NCI-H2227 (cell line): ENCODE data around the gene NBPF20.
A peak's percentile ranks its signal among the peaks of the same experiment; 100 is the strongest.
"Not testable (repeated sequence)": the region's sequence is repeated elsewhere in the genome, so short reads cannot be mapped to it uniquely, and the experiment has no call there.

ENCODE experiments used
- DNase-seq: peaks from one replicate; lab custom pipeline; 2025; ENCODE audit not compliant: unreplicated experiment; lab: John Stamatoyannopoulos, UW

Gene NBPF20, protein sequence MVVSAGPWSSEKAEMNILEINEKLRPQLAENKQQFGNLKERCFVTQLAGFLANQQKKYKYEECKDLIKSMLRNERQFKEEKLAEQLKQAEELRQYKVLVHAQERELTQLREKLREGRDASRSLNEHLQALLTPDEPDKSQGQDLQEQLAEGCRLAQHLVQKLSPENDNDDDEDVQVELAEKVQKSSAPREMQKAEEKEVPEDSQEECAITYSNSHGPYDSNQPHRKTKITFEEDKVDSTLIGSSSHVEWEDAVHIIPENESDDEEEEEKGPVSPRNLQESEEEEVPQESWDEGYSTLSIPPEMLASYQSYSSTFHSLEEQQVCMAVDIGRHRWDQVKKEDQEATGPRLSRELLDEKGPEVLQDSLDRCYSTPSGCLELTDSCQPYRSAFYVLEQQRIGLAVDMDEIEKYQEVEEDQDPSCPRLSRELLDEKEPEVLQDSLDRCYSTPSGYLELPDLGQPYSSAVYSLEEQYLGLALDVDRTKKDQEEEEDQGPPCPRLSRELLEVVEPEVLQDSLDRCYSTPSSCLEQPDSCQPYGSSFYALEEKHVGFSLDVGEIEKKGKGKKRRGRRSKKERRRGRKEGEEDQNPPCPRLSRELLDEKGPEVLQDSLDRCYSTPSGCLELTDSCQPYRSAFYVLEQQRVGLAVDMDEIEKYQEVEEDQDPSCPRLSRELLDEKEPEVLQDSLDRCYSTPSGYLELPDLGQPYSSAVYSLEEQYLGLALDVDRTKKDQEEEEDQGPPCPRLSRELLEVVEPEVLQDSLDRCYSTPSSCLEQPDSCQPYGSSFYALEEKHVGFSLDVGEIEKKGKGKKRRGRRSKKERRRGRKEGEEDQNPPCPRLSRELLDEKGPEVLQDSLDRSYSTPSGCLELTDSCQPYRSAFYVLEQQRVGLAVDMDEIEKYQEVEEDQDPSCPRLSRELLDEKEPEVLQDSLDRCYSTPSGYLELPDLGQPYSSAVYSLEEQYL (N-terminal part only)

DNA sequence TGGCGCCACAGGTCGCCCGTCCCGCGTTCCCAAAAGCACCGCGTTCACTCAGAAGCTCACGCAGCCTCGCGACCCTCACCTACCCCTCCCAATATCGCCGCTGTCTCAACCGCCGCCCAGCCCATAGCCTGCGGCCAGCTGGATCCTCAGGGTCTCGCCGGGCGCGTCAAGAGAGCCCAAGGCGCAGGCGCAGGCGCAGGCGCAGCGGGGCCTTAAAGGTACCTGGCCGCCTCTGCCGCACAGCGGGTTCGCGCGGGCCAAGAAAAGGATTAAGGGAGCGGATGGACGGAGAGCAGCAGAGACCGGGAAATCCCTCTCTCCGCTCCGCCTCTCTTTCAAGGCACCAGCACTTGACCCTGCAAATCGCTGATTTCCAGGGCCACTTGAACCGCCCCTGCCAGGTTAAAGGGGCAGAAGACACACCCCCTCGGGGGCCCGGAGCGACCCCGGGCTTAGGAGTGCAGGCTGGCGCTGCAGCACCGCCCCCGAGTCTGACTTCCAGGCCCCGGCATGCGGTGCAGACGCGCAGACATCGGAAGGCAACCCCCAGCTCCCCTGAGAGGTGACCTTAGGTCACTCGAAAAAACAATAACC, at the start of gene NBPF20:
NBPF20 (minus strand) TSS at position 168 of the 594 bp plus-strand sequence. CDS start 20,331 bp downstream, outside the sequence.
- peak; percentile 88 for DNase-seq

DNA sequence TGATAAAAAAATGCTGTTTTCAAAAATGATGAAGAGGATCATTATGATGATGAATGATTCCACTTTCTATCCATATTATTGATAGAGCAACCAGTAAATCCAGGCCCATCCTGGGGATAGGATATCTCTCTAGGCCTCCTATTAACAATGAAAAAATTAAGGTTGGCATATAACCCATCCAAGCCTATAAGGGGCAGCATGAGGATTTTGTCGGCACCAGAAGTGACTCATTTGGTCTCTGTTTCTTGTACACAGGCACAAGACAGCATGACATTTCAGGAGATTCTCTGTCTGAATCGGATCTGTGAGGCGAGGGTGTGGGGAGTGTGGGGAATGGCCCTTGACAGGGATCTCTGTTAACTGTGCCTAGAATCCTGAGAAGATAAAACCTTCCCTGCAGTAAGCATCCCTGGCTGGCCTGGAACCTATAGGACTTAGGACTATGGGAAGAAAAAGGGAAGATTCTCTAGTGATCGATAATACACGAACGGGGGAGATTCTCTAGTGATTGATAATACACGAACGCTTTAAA, 49.5 kb upstream of the NBPF20 start:
- DNase-seq: not testable (repeated sequence)

DNA sequence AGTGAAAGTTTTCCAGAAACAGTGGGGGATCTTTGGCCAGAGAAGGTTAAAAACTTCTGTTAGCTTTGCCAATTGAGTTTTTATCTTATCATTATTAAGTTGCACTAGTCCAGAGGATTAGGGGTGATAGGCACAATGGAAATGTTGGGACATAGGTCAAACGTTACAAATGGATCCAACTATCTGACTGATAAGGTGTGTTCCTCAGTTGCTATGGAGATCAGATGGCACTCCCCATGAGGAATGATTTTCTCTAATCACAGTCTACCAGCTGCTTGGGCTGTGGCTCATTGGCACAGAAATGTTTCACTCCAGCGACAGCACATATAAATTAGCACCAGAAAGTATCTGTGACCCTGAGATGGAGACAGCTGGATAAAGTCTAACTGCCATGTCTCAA, 47.3 kb upstream of the NBPF20 start:
- not testable (repeated sequence) for DNase-seq

DNA sequence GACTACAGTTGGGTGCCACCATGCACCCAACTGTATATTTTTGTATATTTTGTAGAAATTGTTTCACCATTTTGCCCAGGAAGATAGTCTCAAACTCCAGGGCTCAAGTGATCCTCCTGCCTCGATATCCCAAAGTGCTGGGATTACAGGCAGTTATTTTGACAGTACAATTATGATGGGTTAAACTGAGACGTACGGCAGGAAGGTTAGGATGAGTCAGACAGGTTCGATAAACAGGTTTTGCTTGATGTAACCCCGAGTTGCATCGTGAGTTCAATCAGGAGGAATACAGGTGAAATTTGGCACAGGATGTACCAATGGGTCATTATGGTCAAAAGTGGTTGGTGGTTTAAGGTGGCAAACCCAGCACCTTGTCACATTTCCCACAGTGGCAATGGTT, 46.0 kb upstream of the NBPF20 start:
- DNase-seq: not testable (repeated sequence)

DNA sequence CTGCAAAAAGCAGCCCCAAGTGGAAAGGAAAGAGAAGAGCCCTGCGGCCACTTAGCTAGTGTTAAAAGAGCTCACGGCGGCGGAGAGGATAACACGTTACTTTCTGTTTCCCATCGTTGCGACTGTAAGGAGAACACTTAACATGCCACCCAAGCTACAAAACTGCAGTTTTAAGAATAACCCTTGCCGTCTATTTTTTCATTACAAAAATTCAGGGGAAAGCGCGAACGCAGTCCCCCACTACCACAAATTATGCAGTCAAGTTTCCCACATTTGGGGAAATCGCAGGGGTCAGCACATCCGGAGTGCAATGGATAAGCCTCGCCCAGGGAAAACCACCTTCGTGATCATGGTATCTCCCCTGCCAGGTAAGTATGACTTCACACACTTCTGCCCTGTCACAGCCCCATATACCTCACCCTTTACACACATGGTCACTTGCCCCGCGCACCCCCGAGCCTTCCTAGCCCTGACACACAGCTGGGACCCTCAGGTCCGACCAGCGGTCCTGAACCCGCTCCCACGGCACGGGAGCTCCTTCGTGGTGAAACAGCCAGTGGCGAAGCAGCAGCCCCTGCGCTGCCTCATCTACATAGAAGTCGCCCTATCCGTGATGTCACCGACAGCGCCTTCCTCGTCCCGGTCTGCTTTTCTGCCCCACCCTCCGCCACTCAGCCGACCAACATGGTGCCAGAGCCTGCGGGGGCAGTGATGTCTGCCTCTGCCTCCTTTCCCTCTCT, 40.2 kb upstream of the NBPF20 start:
- DNase-seq: peak; percentile 64

DNA sequence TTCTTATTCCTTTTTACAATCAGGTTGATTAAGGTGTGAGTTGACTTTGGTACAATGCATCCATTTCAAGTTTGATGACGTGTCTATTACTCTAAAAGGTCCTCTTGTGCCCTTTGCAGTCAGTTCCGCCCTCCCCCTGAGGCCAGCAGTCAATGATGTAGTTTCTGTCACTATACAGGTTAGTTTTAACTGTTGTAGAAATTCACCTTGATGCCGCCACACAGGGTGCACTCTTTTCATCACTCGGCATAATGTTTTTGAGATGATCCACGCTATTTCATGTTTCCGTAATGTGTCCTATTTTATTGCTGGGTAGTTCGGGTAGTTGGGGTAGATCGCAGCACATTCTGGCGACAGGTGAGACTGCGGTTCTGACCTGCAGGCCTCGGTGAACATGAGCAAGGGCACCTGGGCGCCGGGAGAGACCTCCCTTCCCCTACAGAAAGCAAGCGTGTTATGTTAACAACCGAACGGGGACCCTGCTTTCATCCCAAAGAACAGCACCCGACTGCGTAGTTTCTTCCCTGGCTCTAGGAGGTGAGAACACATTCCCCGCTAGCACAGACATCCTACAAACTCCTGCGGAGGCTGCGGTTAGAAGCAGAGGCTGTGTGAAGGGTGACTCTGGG, 39.4 kb upstream of the NBPF20 start:
- not testable (repeated sequence) for DNase-seq

DNA sequence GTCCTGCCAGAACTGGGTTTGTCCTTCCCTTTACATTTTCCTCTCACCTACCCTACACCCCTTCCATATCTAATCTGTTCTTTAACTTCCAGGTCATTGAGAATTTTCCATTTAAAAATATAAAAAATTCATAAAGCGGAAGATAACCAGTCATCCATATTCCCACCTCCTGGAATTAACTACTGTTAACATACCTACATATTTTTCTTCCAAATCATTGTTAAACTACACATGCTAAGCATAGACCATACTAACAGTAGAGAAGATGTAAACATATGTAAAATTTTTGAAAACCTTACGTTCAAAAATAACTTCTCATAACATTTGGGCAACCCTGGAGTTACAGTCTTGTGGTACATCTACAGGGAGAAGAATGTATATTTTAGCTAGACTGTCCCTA, 38.6 kb upstream of the NBPF20 start:
- DNase-seq: not testable (repeated sequence)

DNA sequence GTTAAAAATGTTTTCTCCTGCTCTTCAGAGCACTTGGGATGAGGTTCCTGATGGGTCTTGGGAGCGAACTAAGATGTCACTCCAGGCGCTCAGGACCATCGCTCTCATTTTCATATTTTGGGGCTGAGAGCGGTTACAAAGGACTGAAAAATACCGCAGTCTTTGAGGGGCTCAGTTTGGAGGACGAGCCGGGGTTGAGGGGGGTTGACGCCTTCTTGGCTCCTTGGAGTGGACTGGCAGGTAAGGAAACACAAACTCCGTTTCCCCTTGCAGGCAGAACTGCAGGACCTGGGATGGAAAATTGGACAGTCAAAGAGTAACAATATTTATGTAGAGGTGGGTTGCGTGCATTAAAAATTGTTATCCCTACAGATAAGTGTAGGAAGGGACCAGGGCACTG, 35.3 kb upstream of the NBPF20 start:
- DNase-seq: not testable (repeated sequence)

DNA sequence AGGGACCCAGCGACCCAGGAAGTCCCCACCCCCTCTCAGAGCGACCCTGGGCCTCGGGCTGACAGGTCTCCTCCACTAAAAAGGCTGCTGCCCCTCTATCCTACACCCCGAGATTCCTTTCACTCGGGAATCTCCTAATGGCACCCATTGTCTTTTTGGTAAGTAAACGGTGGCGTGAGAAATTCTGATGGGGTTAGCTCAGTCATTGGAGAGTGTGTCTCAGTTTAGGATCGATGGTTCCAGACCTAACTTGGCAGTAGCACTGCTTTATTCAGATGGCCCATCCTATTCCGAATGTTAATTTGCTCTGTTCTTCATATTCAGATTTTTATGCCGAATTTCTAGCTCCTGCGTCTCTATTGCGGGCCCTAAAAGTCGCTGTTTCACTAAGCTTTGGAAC, 34.6 kb upstream of the NBPF20 start:
- DNase-seq: not testable (repeated sequence)

DNA sequence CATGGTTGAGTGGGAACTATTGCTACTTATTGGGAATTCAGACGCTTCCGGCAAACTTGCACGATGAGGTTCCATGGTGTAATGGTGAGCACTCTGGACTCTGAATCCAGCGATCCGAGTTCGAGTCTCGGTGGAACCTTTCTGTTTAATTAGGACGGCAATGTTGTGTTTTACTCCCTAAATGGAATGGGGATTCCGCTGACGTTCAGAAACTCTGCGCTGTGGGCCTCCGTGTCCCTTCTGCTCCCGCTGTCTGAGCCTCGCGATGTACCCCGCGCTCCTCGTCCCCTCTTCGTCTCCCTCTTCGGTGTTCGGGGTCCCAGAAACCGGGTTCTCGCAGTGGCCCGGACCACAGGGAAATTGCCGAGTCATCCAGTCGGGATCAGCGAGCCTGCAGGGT, 34.2 kb upstream of the NBPF20 start:
- DNase-seq: not testable (repeated sequence)

DNA sequence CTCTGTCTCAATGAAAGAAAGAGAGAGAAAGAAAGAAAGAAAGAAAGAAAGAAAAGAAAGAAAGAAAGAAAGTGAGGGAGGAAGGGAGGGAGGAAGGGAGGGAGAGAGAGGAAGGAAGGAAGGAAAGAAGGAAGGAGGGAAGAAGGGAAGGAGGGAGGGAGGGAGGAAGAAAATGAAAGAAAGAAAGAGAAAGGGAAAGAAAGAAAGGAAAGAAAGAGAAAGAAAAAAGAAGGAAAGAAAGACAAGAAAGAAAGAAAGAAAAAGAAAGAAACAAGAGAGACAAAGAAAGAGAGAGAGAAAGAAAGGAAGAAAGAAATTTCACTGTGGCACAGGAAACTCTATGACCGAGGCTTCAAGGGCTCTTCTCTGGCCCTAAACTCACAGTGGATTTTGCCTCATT, 33.7 kb upstream of the NBPF20 start:
- not testable (repeated sequence) for DNase-seq

DNA sequence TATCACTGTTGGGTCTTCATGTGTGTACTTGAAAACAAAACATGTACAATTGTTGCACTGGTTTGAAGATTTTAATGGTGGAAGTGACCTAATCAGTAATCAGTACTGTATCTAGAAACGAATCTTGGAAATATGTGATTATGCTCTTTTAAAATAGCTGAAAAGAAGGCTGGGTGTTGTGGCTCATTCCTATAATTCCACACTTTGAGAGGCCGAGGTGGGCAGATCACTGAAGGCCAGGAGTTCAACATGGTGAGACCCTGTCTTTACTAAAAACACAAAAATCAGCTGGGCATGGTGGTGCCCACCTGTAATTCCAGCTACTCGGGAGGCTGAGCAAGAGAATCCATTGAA, 29.4 kb upstream of the NBPF20 start:
- not testable (repeated sequence) for DNase-seq

DNA sequence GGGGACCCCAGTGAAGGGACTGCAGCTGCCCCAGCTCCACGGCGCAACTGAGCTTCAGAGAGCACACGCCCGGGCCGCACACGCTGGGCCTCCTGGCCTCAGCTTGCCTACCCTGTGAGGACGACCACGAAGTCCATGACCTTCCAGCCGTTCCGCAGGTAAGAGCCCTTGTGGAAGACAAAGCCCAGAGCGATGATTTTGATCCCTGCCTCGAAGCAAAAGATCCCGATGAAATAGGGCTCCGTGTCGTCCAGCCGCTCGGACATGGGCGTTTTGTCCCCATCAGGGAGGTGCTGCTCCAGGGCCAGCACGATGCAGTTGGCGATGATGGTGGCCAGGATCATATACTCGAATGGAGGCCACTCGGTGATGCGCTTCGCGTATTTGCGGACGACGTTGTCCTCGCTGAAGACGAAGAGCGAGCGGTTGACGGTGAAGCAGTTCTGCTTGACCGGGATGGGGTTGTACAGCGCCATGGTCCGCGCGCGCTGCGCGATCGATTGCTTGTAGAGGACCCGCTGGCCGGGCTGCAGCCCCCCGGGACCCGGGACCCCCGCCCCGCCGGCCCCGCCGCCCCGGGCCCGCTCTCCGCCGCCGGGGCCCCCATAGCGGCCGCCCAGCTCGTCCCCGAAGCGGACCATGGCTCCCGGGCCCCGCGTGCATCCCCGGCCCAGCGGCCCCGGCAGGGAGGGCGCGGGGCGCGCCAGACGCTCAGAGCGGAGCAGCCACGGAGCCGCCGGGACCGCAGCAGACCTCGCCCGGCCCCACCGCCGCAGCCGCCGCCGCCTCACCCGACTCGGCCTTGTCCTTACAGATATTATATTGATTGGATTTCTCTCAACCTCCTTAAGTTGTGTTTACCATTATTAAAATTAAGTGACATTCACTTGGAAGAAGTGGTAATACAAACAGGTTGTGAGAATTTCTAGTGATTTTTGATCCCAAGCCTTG, 28.7 kb upstream of the NBPF20 start:
- DNase-seq: not testable (repeated sequence)

DNA sequence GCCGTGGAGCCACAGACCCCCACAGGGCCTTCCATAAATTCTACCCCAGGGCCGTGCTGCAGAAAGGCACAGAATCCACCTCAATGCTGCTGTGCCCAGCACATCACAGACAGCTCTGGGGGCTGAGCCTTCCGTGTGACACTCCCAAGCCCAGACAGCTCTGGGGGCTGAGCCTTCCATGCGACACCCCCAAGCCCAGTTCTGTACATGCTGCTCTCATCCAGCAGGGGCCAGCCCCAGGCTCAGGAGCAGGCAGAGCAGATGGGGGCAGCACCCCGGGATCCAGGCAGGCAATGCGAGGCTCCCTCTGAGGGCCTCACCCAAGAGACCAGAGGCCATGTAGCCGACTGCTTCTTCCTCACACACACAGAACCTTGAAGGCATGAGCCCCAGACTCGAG, 27.1 kb upstream of the NBPF20 start:
- DNase-seq: not testable (repeated sequence)

DNA sequence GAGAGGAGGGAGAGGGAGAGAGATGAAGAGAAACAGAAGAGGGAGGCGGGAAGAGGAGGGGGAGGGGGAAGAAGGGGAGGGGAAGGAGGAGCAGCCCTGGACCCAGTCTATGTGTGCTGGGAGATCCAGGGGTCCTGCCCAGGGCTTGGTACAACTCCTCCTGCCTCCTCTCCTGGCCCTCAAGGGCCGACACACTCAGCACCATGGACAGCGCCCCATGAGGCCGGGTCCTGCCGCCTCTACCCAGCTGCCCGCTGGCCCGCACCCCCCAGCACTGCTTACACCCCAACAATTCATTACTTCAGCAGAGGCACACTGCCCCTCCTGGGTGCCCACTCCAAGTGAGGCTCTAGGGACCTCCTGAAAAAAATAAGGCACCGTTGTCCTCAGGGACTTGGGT, 26.5 kb upstream of the NBPF20 start:
- DNase-seq: not testable (repeated sequence)

DNA sequence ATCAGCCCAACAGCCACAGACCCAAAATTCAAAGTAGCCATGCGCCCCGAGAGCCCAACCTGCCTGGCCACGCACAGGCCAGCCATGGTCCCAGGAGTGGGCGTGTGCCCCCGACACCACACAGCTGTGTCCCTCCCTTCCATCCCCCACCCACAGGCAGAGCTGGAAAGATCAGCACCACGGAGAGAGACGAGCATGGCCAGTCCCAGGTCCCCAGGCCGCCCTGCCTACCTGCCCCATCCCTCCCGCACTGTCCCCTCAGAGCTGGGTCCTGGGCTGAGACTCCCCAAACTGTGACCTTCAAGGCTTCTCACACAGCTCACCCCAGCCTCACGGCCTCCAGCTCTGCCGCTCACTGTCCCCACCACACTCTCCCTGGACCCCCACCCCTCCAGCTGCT, 19.8 kb upstream of the NBPF20 start:
- DNase-seq: not testable (repeated sequence)

DNA sequence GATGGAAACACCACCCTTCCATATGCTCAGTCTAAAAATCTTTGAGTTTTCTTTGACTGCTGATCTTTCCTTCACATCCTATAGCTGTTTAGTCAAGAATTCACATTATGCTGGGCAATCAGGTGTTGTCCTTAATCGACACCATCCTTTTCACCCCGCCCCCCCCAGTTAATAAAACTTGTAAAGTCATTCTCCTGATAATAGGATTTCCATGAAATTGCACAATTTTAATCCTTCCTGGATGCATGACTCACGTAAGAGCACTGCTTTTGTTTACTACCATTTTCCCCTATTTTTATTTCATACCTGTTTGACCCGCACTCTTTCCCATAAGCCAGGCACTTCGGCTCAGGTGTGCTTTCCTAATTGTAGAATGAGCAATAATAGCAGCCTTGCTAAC, 16.9 kb upstream of the NBPF20 start:
- DNase-seq: not testable (repeated sequence)

DNA sequence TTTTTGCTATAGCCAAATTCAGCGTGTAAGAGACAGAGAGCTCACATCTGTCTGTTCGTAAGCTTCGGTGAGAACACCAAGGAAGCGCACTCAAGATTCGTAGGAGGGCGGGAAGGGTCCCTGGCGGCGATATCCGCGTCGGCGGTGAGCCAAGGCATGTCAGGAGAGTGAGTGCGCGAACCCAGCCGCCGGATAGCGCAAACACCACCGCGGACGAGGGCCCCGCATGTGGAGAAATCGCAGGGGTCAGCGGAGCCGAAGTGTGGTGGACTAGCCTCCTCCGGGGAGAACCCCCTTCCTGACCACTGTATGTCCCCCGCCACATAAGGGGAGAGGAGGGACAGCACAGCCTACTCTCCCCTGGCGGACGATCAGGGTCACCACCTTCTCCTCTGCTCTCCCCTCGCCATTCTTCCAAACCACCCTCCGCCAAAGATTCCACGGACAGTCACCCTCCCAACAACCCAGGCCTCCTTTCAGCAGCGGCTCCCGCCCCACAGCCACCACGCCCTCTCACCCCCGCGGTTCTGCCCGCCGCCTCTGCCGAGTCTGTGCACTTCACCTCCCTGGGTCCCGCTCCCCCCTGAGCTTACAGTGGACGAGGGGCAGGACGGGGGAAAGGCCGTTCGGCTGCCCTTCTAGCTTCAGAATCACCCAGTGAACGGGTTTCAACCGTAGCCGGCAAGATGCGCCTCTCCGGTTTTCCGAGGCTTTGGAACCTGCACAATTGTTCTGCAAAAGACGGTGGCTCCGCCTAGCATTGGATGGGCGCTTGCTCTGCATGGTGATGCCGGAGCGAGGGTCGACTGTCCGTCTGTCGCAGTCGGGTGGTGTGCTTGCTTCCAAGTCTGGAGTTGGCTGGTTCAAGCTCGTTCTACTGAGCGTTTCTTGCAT, 6.2 kb upstream of the NBPF20 start:
- not testable (repeated sequence) for DNase-seq
